HFFc6 (cell line): ENCODE data around the gene NBPF3. TPM values are rescaled to one million over a fixed set of nuclear protein-coding genes. Genes with fewer than 3 reads are reported as not detected.
A peak's percentile ranks its signal among the peaks of the same experiment; 100 is the strongest.
"Not testable (repeated sequence)": the region's sequence is repeated elsewhere in the genome, so short reads cannot be mapped to it uniquely, and the experiment has no call there.

Experiments
- DNase-seq: peaks from one replicate; pipeline ENCODE4 v3.0.0-alpha.2; 2018
- H3K27ac Mint-ChIP-seq: 2 replicates; pipeline ENCODE4 v1.8.0; 2020; ENCODE audit warnings: mild to moderate bottlenecking, mixed read lengths
- H3K27me3 Mint-ChIP-seq: 2 replicates; pipeline ENCODE4 v1.8.0; 2021; ENCODE audit warnings: mild to moderate bottlenecking, moderate library complexity, mixed read lengths; ENCODE audit not compliant: insufficient read depth
- H3K36me3 Mint-ChIP-seq: 2 replicates; pipeline ENCODE4 v1.8.0; 2021; ENCODE audit warnings: low read depth, mixed read lengths
- H3K4me1 Mint-ChIP-seq: 2 replicates; pipeline ENCODE4 v1.8.0; 2020; ENCODE audit warnings: low read depth, mixed read lengths
- H3K4me3 Mint-ChIP-seq: 2 replicates; pipeline ENCODE4 v1.8.0; 2020; ENCODE audit warnings: mild to moderate bottlenecking, moderate library complexity, mixed read lengths
- H3K9me3 Mint-ChIP-seq: 2 replicates; pipeline ENCODE4 v1.8.0; 2020; ENCODE audit warnings: mild to moderate bottlenecking, mixed read lengths
- total RNA-seq, 6 experiments: library from RNA; stranded (reverse); fragmentation: NEBNext Ultra II Directional; extraction: Animal tissue kit (Norgen Biotek cat#: 25700); gene quantifications; 2 replicates in 1 of 6; 3 replicates in 5 of 6; pipeline ENCODE4 v1.2.3, GENCODE V29; 2021
- TF ChIP-seq, protein P1 (sequence below): fragments of 200-600 bp; sonication (generic); IDR thresholded peaks from 2 replicates; pipeline ENCODE4 v1.5.0; 2021; ENCODE audit warnings: antibody characterized with exemption, mild to moderate bottlenecking

NBPF3 gene
- total RNA-seq, 6 experiments from 2014 or later: 14.0 to 20.7 (median 18.2) TPM

DNA sequence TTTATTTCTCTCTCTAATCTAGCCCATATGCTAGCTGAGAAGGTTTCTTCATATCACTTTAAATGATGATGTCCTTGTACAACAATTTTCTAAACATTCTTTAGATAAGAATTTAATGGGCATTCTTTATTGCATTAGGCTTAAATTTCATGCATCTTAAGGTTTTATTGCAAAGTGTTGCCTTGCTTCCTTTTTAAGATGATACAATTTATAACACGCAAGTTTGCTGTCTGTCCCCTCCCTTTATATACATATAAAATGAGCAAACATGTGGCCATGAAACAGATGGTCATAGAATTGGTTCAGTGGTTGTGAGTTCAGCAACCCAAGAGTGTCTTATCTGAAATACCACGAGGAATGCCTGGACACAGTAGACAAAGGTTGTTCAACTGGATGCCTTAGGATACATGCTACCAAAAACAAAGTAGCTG lies 12.1 kb downstream of the NBPF3 start:
- TF ChIP-seq, protein P1, sequence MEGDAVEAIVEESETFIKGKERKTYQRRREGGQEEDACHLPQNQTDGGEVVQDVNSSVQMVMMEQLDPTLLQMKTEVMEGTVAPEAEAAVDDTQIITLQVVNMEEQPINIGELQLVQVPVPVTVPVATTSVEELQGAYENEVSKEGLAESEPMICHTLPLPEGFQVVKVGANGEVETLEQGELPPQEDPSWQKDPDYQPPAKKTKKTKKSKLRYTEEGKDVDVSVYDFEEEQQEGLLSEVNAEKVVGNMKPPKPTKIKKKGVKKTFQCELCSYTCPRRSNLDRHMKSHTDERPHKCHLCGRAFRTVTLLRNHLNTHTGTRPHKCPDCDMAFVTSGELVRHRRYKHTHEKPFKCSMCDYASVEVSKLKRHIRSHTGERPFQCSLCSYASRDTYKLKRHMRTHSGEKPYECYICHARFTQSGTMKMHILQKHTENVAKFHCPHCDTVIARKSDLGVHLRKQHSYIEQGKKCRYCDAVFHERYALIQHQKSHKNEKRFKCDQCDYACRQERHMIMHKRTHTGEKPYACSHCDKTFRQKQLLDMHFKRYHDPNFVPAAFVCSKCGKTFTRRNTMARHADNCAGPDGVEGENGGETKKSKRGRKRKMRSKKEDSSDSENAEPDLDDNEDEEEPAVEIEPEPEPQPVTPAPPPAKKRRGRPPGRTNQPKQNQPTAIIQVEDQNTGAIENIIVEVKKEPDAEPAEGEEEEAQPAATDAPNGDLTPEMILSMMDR: no peak
- Mint-ChIP-seq H3K4me3 (peak overlapping the region; percentile 61), H3K27me3 (no peaks in the 10 kb centered on the region; the same call in 1 of the 2 replicates), H3K4me1 (peaks cover 73% of the 10 kb centered on the region), H3K36me3 (peaks cover 47% of the 10 kb centered on the region), H3K27ac (peak overlapping the region; percentile 90), H3K9me3 (no peaks in the 10 kb centered on the region)
- DNase-seq: peak; percentile 52

DNA sequence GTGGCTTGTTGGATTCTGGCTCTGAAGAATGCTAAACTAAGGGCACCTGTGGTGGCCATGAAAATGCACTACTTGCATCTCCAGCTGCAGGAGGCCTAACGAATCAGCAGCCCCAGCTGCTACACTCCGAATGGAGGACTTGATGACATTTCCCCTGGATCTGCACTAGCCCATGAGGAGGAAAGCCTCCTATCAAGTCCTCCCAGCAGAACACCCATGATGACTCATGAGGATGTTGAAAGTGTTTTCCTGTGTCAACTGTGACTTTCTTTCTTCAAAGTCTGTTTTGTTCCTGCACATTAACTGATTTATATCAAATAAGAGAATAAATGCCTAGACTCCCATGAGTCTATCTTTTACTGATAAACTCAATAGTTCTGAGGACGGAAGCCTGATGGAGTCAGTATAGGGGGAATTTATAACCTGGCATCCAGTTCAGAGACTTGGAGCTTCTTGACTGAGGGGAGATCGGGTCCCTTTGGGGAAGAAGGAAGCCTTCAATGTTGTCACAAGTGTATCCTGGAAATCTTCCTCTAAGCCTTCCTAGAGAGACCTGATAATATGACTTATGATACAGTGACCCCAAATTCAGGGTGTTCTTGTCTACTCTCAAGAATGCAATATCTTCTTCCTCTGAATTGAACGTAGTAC lies 14.2 kb downstream of the NBPF3 start:
- peaks cover 29% of the 10 kb centered on the region for H3K36me3 Mint-ChIP-seq
- not testable (repeated sequence) for H3K9me3 Mint-ChIP-seq, H3K27me3 Mint-ChIP-seq
- H3K4me1 Mint-ChIP-seq: peaks cover 65% of the 10 kb centered on the region
- peak; percentile 66 for DNase-seq
- H3K27ac Mint-ChIP-seq: peak overlapping the region; percentile 90
- peak overlapping the region; percentile 69 for H3K4me3 Mint-ChIP-seq

DNA sequence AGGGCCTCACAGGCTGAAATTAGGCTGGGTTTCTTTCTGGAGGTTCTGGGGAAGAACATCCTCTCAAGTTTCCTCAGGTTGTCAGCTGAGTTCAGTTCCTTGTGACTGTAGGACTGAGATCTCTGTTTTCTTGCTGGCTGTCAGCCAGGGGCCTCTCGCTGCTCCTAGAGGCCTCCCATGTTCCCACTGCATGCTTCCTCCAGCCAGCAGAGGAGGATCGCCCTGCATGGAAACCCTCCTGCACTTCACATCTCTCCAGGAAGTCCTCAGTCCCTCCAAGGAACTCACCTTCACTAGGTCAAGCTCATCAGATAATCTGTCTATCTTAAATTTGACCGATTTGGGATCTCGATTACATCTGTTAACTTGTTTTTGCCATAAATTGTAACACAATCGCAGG lies 15.0 kb downstream of the NBPF3 start:
- not testable (repeated sequence) for DNase-seq, H3K27me3 Mint-ChIP-seq, H3K9me3 Mint-ChIP-seq, H3K4me3 Mint-ChIP-seq
- peaks cover 59% of the 10 kb centered on the region for H3K4me1 Mint-ChIP-seq
- peaks cover 25% of the 10 kb centered on the region for H3K36me3 Mint-ChIP-seq
- H3K27ac Mint-ChIP-seq: 0 out of 2 replicates have a peak overlapping the region, but pooled peaks have one; percentile 90

DNA sequence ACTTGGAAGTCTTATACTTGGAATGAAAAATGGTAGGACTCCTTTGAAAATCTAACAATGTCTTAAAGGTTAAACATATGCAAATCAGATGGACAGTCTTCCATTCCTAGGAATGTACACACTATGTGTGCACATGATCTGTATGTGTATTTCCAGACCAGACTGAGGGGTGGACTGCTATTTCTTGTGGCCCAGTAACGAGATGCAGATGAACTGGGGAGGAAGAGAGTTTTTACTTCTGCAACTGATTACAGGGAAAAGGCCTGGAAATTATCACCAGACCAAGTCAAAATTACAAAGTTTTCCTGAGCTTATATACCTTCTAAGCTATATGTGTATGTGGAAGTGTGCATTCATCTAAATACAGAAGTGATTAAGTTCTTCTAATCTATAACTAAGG lies 17.7 kb downstream of the NBPF3 start:
- peaks cover 32% of the 10 kb centered on the region for H3K4me1 Mint-ChIP-seq
- H3K4me3 Mint-ChIP-seq: no peak overlapping the region
- H3K27me3 Mint-ChIP-seq: no peaks in the 10 kb centered on the region; the same call in 1 of the 2 replicates
- H3K27ac Mint-ChIP-seq: no peak overlapping the region
- DNase-seq: no peak
- TF ChIP-seq, protein P1: no peak
- H3K36me3 Mint-ChIP-seq: peaks cover 17% of the 10 kb centered on the region
- H3K9me3 Mint-ChIP-seq: no peaks in the 10 kb centered on the region

DNA sequence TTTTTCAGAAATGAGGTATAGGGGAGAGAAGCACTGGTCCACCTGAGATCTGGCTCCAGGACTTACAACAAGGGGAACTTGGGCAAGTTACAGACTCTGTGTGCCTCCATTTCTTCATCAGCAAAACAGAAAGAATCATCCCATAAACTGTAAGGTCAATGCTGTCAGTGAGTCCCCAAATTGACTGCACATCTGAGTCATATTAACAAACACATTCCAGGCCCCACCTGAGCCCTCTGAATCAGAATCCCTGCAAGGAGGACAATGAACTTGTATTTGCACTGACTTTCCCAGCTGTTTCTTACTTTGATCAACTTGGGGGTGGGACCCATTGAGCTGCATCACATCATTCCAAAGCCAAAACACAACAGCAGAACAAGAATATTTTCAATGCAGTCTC lies 25.2 kb downstream of the NBPF3 start:
- Mint-ChIP-seq H3K36me3 (peaks cover 22% of the 10 kb centered on the region), H3K4me3 (peak overlapping the region; percentile 20; the same call in 1 of the 2 replicates), H3K4me1 (peaks cover 35% of the 10 kb centered on the region)
- H3K27me3 Mint-ChIP-seq, DNase-seq, H3K27ac Mint-ChIP-seq, H3K9me3 Mint-ChIP-seq: not testable (repeated sequence)

DNA sequence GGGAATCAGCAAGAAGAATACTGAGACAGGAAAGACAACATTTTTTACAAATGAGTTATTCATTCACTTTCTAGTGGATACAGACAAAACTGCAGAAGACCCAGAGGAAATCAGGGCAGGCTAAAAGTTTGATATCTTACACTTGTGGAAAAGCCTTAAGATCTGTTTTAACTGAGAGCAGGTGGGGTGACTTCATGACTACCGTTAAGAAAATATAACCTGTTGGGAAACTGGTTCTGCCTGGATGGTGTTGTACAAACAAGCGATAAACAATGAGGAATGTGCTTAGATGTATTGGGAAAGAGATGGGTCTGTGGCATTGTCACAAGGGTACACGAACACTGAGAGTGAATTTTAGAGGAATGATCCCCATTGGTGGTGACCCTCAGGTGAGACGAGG lies 28.0 kb downstream of the NBPF3 start:
- not testable (repeated sequence) for H3K27ac Mint-ChIP-seq, H3K4me3 Mint-ChIP-seq

DNA sequence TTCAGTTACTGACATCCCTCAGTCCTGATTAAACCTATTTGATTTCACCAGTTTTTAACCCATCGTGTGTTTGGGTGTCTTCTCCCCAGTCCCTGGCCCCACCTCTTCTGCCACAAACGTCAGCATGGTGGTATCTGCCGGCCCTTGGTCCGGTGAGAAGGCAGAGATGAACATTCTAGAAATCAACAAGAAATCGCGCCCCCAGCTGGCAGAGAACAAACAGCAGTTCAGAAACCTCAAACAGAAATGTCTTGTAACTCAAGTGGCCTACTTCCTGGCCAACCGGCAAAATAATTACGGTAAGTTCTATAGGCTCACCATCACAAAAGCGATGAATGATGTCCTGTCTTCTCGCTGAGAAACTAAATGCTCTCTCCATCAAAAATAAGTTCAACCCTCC lies 28.7 kb downstream of the NBPF3 start:
- TF ChIP-seq, protein P1: peak; percentile 80
- peaks cover 50% of the 10 kb centered on the region for H3K36me3 Mint-ChIP-seq
- H3K4me3 Mint-ChIP-seq: no peak overlapping the region
- no peaks in the 10 kb centered on the region; the same call in 1 of the 2 replicates for H3K27me3 Mint-ChIP-seq
- H3K4me1 Mint-ChIP-seq: peaks cover 35% of the 10 kb centered on the region
- H3K9me3 Mint-ChIP-seq: no peaks in the 10 kb centered on the region
- H3K27ac Mint-ChIP-seq: no peak overlapping the region
- DNase-seq: peak; percentile 28

More for the DNA sequence above, 28.0 kb downstream of the NBPF3 start:
- H3K36me3 Mint-ChIP-seq: peaks cover 46% of the 10 kb centered on the region
- H3K4me1 Mint-ChIP-seq: peaks cover 35% of the 10 kb centered on the region
- H3K27me3 Mint-ChIP-seq, DNase-seq, H3K9me3 Mint-ChIP-seq: not testable (repeated sequence)
